IMR-90 (cell line): Measurements from ENCODE around the gene CCNI.

Source experiments
- BHLHE40 ChIP-seq: fragments of 150-350 bp; IDR thresholded peaks from 2 replicates; pipeline ENCODE4 v1.6.1; 2016; ENCODE audit warnings: mild to moderate bottlenecking, low read depth, low read length
- CHD1 ChIP-seq: IDR thresholded peaks from 2 replicates; pipeline ENCODE4 v1.6.1; 2012; ENCODE audit warnings: low read depth, low read length, improper control_type of control experiment
- NFE2L2 ChIP-seq: fragments of 150-350 bp; IDR thresholded peaks from 2 replicates; pipeline ENCODE4 v1.6.1; 2016; ENCODE audit warnings: low read depth, mild to moderate bottlenecking, low read length
- POLR2A ChIP-seq: IDR thresholded peaks from 2 replicates; pipeline ENCODE4 v1.6.1; 2012; ENCODE audit warnings: mild to moderate bottlenecking, low read depth, low read length
- RAD21 ChIP-seq: IDR thresholded peaks from 2 replicates; pipeline ENCODE4 v1.6.1; 2012; ENCODE audit warnings: low read length, improper control_type of control experiment
- RCOR1 ChIP-seq: IDR thresholded peaks from 2 replicates; pipeline ENCODE4 v1.6.1; 2012; ENCODE audit warnings: mild to moderate bottlenecking, low read length, improper control_type of control experiment; ENCODE audit not compliant: insufficient replicate concordance
- RFX5 ChIP-seq: IDR thresholded peaks from 2 replicates; pipeline ENCODE4 v1.8.0; 2012; ENCODE audit warnings: low read depth, mild to moderate bottlenecking, low read length, moderate library complexity
- SMC3 ChIP-seq: fragments of 150-350 bp; IDR thresholded peaks from 2 replicates; pipeline ENCODE4 v1.6.1; 2016; ENCODE audit warnings: low read depth, mild to moderate bottlenecking, antibody characterized with exemption, low read length, moderate library complexity
- TF ChIP-seq, protein P1 (sequence below): conservative IDR thresholded peaks from 2 replicates; pipeline ENCODE4 v1.5.1; 2012; ENCODE audit warnings: mild to moderate bottlenecking, low read depth, low read length, improper control_type of control experiment

DNA sequence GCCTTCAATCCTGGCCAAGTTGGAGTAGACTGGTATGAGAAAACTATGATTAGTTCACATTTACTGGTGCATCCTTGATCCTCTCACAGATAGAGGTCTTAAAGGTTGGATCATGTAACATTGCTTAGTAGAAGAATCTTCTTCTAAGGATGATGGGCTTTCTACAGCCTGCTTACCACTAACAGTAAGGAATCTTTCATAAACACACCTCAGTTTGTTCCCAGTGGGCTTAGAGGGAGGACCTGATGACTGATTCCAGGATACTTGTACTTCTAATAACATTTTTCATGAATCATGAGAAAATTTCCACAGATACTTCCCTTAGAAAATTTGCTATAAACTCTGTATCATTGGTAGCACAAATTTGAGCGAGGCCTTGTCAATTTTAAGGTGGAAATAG lies 40.6 kb downstream of the CCNI start:
- TF ChIP-seq, protein P1, sequence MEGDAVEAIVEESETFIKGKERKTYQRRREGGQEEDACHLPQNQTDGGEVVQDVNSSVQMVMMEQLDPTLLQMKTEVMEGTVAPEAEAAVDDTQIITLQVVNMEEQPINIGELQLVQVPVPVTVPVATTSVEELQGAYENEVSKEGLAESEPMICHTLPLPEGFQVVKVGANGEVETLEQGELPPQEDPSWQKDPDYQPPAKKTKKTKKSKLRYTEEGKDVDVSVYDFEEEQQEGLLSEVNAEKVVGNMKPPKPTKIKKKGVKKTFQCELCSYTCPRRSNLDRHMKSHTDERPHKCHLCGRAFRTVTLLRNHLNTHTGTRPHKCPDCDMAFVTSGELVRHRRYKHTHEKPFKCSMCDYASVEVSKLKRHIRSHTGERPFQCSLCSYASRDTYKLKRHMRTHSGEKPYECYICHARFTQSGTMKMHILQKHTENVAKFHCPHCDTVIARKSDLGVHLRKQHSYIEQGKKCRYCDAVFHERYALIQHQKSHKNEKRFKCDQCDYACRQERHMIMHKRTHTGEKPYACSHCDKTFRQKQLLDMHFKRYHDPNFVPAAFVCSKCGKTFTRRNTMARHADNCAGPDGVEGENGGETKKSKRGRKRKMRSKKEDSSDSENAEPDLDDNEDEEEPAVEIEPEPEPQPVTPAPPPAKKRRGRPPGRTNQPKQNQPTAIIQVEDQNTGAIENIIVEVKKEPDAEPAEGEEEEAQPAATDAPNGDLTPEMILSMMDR = no peak
- TF ChIP-seq BHLHE40 (no peak), SMC3 (no peak), RFX5 (no peak), POLR2A (no peak), NFE2L2 (no peak), CHD1 (no peak), RAD21 (no peak), RCOR1 (no peak)
